ENCODE results near the gene MINDY4. TPM values are rescaled to one million over a fixed set of nuclear protein-coding genes. Genes with fewer than 3 reads are reported as not detected.

The MINDY4 gene
- total and polyA plus RNA-seq, 2 of the 8 experiments (the other 6 are each of a cell fraction or from before 2014, with no cell fraction given): 1.3 to 3.6 TPM

DNA sequence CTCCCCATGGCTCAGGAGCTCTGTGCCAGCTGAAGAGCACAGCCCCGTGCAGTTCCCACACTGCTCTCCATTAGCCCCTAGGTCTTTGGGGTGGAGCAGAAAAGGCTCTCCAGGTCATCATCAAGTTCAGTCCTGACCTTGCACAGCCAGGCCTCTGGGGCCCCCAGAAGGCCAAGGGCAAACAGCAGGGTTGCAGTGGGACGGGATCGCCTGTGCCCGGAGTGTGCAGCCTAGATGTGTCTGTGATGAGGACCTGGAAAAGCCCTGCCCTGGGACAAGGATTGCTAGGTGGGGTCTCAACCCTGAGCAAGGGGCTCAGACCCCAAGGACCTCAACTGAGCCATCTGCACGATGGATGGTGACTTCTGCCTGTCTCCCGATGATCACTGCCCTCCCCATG lies 18.7 kb upstream of the MINDY4 start (continued):
- TF ChIP-seq, protein P1, sequence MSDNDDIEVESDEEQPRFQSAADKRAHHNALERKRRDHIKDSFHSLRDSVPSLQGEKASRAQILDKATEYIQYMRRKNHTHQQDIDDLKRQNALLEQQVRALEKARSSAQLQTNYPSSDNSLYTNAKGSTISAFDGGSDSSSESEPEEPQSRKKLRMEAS (IDR thresholded peaks at IDR 0.05): no peak
- TF ChIP-seq CHD1 (IDR thresholded peaks at IDR 0.05; ENCODE audit: low read depth, low read length) (no peak), JUN (IDR thresholded peaks at IDR 0.05; ENCODE audit: low read depth, low read length) (no peak)

All from H1 (cell line).